ENCODE data around the gene WNK1.

Gene WNK1

DNA sequence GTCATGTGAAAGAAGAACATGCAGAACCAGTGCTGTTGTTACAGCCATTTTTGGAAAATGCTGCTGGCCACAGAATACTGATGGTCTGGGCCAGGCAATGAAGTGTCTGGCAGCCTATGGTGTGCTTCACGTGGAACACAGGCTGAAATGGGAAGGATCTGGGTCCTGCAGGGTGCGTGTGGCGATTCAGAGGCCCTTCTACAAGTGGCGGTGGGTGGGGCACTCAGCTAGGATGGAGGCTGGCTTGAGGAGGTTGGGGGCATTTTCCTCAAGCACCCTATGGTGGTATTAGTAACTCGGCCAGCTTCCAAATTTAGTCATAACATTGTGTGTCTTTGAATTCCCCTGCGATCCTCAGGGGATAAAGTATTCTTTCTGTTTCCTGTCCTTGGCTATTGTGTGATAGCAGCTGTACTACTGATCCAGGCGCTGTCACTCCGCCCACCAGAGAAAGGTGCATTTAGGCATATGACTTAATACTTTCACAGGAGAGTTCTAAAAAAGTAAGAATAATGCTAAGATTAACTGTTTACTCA lies 206.3 kb downstream of the WNK1 start:
- no peak for DNase-seq
